ENCODE measurements around the gene AKR1D1. TPM values are rescaled to one million over a fixed set of nuclear protein-coding genes. Genes with fewer than 3 reads are reported as not detected.

Gene AKR1D1
- total RNA-seq, 1 donor from 2014 or later = 0.08 TPM

DNA sequence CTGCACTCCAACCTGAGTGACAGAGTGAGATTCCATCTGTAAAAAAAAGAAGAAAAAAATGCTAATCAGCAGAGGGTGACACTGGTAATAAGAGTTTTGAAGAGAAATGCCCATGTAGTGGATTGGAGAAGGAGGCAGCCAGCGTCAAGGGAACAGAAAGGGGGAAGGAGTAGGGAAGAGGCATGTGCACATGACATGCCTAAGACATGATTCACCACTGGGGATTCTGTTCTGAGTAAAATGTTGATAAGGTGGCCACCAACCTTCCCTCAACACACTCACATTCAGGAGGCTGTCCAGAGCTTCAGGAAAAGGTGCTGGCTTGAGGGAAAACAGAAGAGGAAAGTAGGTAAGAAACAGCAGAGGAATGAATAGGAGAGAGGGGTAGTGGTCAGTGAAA, 39.9 kb downstream of the AKR1D1 start:
- Histone ChIP-seq H3K4me3 (ENCODE audit: low read depth, low read length) (no peak overlapping the region), H3K27me3 (ENCODE audit: control insufficient read depth, insufficient read depth, low read length) (no peaks in the 10 kb centered on the region), H3K36me3 (ENCODE audit: control insufficient read depth, insufficient read depth, low read length) (no peaks in the 10 kb centered on the region)
- DNase-seq (ENCODE audit: low read depth) = peak; percentile 86
- TF ChIP-seq, protein P1, sequence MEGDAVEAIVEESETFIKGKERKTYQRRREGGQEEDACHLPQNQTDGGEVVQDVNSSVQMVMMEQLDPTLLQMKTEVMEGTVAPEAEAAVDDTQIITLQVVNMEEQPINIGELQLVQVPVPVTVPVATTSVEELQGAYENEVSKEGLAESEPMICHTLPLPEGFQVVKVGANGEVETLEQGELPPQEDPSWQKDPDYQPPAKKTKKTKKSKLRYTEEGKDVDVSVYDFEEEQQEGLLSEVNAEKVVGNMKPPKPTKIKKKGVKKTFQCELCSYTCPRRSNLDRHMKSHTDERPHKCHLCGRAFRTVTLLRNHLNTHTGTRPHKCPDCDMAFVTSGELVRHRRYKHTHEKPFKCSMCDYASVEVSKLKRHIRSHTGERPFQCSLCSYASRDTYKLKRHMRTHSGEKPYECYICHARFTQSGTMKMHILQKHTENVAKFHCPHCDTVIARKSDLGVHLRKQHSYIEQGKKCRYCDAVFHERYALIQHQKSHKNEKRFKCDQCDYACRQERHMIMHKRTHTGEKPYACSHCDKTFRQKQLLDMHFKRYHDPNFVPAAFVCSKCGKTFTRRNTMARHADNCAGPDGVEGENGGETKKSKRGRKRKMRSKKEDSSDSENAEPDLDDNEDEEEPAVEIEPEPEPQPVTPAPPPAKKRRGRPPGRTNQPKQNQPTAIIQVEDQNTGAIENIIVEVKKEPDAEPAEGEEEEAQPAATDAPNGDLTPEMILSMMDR (IDR thresholded peaks at IDR 0.05; ENCODE audit: insufficient read depth, low read length, poor library complexity, severe bottlenecking) = no peak

DNA sequence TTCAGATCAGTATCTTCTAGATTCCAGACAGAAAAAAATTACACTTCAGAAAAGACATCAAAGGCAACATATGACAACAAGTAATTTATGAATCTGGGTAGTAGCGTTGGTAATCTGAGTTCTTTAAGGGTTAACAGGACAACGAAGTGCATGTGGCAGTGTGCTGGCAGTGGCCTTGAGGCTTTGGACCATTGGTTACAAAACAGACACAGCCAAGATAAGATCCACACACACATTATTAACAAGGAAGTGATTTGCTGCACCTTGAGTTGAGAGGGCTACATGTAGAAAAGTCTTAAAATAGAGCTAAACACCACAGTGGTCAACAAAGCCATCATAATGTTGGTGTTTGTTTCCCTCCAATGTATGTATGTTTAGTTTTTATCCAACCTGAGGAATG, 40.6 kb downstream of the AKR1D1 start:
- H3K4me3 ChIP-seq (ENCODE audit: low read depth, low read length) = no peak overlapping the region
- no peaks in the 10 kb centered on the region for H3K36me3 ChIP-seq (ENCODE audit: control insufficient read depth, insufficient read depth, low read length)
- DNase-seq (ENCODE audit: low read depth) = no peak
- H3K27me3 ChIP-seq (ENCODE audit: control insufficient read depth, insufficient read depth, low read length) = no peaks in the 10 kb centered on the region
- TF ChIP-seq, protein P1 (IDR thresholded peaks at IDR 0.05; ENCODE audit: insufficient read depth, low read length, poor library complexity, severe bottlenecking) = no peak

DNA sequence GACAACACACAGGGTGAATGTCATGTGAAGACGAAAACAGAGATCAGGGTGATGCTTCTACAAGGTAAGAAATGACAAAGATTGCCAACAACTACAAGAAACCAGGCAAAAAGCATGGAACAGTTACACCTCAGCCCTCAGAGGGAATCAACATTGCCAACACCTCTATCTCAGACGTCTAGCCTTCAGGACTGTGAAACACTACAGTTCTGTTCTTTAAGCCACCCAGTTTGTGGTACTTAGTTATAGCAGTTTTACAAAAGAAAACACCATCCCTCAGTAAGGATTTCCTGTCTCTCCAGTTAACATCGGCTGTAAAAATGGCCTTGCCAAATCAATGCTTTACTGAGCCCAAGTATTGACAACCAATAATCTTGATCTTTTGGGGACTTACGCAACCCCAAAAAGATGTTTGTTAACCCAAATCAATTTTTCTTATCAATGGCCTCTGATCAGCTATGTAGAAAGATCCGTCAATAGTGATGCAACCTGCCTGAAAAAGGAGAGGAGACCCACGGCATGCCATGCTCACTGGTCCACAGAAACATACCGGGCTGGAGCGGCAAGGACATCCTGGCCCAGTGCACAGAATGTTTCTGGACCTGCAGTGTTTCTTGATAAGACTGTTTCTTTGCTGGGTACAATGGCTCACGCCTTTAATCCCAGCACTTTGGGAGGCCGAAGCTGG, 44.0 kb downstream of the AKR1D1 start:
- DNase-seq (ENCODE audit: low read depth) = no peak
- no peaks in the 10 kb centered on the region for H3K27me3 ChIP-seq (ENCODE audit: control insufficient read depth, insufficient read depth, low read length)
- H3K4me3 ChIP-seq (ENCODE audit: low read depth, low read length) = no peak overlapping the region
- no peaks in the 10 kb centered on the region for H3K36me3 ChIP-seq (ENCODE audit: control insufficient read depth, insufficient read depth, low read length)
- TF ChIP-seq, protein P1 (IDR thresholded peaks at IDR 0.05; ENCODE audit: insufficient read depth, low read length, poor library complexity, severe bottlenecking) = no peak

DNA sequence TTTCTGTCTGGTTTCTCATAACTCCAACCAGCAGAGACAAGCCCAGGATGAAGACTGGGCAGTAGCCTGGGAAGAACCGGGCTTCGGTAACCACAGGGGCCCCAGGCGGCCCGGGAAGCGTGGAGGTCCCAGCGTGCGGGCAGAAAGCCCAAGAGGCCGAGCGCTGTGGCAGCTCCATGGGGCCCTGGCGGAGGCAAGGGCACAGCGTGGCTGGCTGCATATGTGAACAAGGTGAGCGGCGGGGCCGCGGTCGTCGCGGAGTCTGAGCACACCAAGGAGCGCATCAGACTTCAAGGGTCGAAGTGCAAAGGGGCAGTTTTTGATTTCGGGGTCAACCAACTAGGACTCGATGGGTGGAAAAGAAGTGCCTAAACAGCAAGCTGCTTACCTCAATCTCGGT, 45.9 kb downstream of the AKR1D1 start:
- Histone ChIP-seq H3K27me3 (ENCODE audit: control insufficient read depth, insufficient read depth, low read length) (no peaks in the 10 kb centered on the region), H3K4me3 (ENCODE audit: low read depth, low read length) (no peak overlapping the region), H3K36me3 (ENCODE audit: control insufficient read depth, insufficient read depth, low read length) (no peaks in the 10 kb centered on the region)
- TF ChIP-seq, protein P1 (IDR thresholded peaks at IDR 0.05; ENCODE audit: insufficient read depth, low read length, poor library complexity, severe bottlenecking) = no peak
- DNase-seq (ENCODE audit: low read depth) = no peak

DNA sequence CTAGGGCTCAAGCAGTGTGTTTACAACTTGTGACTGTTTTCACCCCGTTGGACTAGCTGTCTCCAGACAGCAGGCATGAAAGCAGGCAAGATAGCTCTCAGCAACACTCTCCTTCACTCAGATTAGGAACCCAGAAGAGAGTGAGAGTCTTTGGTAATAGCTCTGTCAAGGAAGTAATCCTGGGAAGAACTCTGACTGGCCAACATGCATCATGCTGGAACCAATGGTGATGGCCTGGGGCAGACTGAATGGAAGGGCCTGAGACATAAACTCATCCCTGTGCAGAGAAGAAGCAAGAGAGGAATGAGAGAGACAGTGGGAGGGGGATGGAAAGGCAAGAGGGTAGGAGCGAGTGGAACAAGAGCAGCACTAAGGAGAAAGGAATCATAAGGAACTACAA, 48.9 kb downstream of the AKR1D1 start:
- H3K36me3 ChIP-seq (ENCODE audit: control insufficient read depth, insufficient read depth, low read length) = no peaks in the 10 kb centered on the region
- DNase-seq (ENCODE audit: low read depth) = no peak
- H3K27me3 ChIP-seq (ENCODE audit: control insufficient read depth, insufficient read depth, low read length) = no peaks in the 10 kb centered on the region
- TF ChIP-seq, protein P1 (IDR thresholded peaks at IDR 0.05; ENCODE audit: insufficient read depth, low read length, poor library complexity, severe bottlenecking) = no peak
- no peak overlapping the region for H3K4me3 ChIP-seq (ENCODE audit: low read depth, low read length)

DNA sequence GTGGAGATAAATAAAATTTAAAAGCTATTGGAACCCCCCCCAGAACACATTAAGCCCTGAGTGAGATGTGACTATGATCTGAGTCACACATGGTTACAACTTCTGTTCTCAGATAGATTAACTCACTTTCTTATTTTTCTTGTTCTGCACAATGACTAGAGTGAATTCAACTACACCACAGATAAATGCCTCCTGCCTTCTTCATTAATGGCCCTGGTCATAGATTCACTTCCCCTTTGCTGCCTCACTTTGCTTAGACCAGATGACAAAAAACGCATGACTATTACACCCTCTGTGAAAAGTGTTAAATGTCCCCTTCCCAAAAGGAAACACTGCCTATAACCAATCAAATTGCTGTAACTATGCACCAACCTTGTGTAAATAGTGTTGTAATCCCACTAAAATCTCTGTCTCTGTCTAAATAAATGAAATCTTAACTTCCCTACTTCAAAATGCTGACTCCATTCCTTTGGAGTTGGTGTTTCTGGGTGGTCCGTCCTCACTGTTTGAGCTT, 49.4 kb downstream of the AKR1D1 start:
- TF ChIP-seq, protein P1 (IDR thresholded peaks at IDR 0.05; ENCODE audit: insufficient read depth, low read length, poor library complexity, severe bottlenecking) = no peak
- DNase-seq (ENCODE audit: low read depth) = peak; percentile 92
- Histone ChIP-seq H3K4me3 (ENCODE audit: low read depth, low read length) (no peak overlapping the region), H3K27me3 (ENCODE audit: control insufficient read depth, insufficient read depth, low read length) (no peaks in the 10 kb centered on the region), H3K36me3 (ENCODE audit: control insufficient read depth, insufficient read depth, low read length) (no peaks in the 10 kb centered on the region)
